Uterus (tissue), 4 donors: ENCODE measurements around the gene TMEM171. TPM values are rescaled to one million over a fixed set of nuclear protein-coding genes. Genes with fewer than 3 reads are reported as not detected.

ENCODE experiments used
- DNase-seq, 2 donors: peaks; one replicate each; pipeline ENCODE4 v3.0.0-alpha.2; 2019 to 2020
- H3K27ac ChIP-seq, 2 donors: fragments of 200-600 bp; sonication (generic); 1 replicate in 1 of 2; 2 replicates in 1 of 2; pipeline ENCODE4 v1.5.1; 2016 to 2018
- H3K27me3 ChIP-seq, 2 donors: fragments of 200-600 bp; sonication (generic); one replicate each; pipeline ENCODE4 v1.5.1; 2018 to 2019; ENCODE audit warnings: control low read depth in 1 of 2
- H3K36me3 ChIP-seq, 2 donors: fragments of 200-600 bp; sonication (generic); one replicate each; pipeline ENCODE4 v1.5.1; 2019; ENCODE audit warnings: control low read depth in 1 of 2
- H3K4me1 ChIP-seq, 2 donors: fragments of 200-600 bp; sonication (generic); one replicate each; pipeline ENCODE4 v1.5.1; 2018 to 2019; ENCODE audit warnings: control low read depth in 1 of 2
- H3K4me3 ChIP-seq, 2 donors: fragments of 200-600 bp; sonication (generic); 1 replicate in 1 of 2; 2 replicates in 1 of 2; pipeline ENCODE4 v1.5.1; 2018 to 2019; ENCODE audit warnings: mild to moderate bottlenecking in 1 of 2
- H3K9me3 ChIP-seq, 2 donors: fragments of 200-600 bp; sonication (generic); one replicate each; pipeline ENCODE4 v1.5.1; 2019; ENCODE audit warnings: control low read depth in 1 of 2
- POLR2A ChIP-seq, 2 donors: fragments of 450-650 bp; IDR thresholded peaks; one replicate each; pipeline ENCODE4 v1.6.1; 2016; ENCODE audit warnings: antibody characterized with exemption in 2 of 2, mild to moderate bottlenecking in 1 of 2, moderate library complexity in 1 of 2
- intact Hi-C: fragments of 100-400 bp; cut with DNase I; formaldehyde crosslinking; loops from one replicate; pipeline ENCODE4 v1.15.1; 2023; ENCODE audit warnings: low total_unique reads
- total RNA-seq, 4 donors: library from RNA; depleted of rRNA in 3 of 4; stranded (reverse); fragments of >200 nt in 3 of 4; gene quantifications; one replicate each; pipeline versions ENCODE4 v1.1.0 to v1.2.4, GENCODE V29; 2014 to 2023
- TF ChIP-seq, protein P1 (sequence below), 4 experiments: fragments of 200-600 bp in 2 of 4; fragments of 450-650 bp in 2 of 4; sonication (generic) in 2 of 4; IDR thresholded peaks; one replicate each; pipeline ENCODE4 v1.5.1; 2016 to 2019; ENCODE audit warnings: antibody characterized with exemption in 4 of 4, mild to moderate bottlenecking in 2 of 4, moderate library complexity in 1 of 4
- donor health status: DM: yes; HTN: yes; CAD: no.

Gene TMEM171, protein sequence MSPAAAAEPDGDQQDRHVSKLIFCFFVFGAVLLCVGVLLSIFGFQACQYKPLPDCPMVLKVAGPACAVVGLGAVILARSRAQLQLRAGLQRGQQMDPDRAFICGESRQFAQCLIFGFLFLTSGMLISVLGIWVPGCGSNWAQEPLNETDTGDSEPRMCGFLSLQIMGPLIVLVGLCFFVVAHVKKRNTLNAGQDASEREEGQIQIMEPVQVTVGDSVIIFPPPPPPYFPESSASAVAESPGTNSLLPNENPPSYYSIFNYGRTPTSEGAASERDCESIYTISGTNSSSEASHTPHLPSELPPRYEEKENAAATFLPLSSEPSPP
- total RNA-seq: not detected

DNA sequence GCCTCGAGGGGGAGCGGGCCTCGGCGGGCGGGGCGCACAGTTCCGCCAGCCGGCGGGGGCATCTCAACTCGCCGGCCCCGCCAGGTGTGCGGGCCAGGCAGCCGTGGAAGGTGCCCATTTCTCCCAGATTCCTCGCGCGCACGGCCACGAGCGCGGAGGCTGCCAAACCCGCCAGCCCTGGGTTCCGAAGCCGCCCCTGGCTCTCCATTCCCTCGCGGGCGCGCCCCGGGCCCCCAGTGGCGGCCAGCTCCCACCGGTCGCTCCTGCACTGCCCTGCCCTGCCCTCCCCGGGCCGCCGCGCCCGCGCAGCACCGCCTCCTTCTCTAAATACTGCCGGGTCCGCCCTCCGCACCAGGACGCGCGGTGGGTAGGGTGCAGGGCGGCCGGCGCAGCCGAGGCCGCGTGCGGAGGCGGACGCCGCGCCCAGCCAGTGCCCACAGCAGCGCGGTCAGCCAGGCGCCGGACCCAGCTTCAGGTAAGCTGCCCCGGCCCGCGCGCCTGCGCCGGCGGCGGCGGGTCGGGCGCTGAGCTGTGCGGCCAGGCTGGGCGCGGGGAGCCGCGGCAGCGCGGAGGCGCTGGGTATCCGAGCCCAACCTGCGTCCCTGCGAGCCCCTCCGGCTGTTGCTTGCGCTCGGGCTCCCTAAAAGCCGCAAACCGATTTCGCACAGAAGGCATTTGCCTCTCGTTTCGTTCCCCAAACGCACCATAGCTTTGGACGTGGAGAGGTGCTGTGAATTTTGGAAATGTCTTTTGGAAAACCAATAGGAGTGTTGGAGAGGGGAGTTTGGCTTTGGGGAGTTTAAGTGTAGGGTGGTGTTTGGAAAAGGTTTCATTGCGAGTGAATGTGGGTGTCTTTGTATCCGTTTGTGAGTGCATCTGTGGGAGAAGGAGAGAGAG lies at the start of gene TMEM171:
TMEM171 (plus strand) TSS at position 354 of the 897 bp plus-strand sequence. CDS start 2,799 bp downstream, outside the sequence.
- Histone ChIP-seq H3K4me3 (peak within 1 kb of the TSS in 1 of 2 donors; percentile 32), H3K9me3 (no peaks in the 10 kb centered on the region), H3K36me3 (no peaks in the 10 kb centered on the region), H3K27ac (no peak within 1 kb of the TSS), H3K4me1 (peaks cover 0 to 10% of the 10 kb centered on the region in 2 donors), H3K27me3 (no peaks in the 10 kb centered on the region)
- TF ChIP-seq, protein P1, sequence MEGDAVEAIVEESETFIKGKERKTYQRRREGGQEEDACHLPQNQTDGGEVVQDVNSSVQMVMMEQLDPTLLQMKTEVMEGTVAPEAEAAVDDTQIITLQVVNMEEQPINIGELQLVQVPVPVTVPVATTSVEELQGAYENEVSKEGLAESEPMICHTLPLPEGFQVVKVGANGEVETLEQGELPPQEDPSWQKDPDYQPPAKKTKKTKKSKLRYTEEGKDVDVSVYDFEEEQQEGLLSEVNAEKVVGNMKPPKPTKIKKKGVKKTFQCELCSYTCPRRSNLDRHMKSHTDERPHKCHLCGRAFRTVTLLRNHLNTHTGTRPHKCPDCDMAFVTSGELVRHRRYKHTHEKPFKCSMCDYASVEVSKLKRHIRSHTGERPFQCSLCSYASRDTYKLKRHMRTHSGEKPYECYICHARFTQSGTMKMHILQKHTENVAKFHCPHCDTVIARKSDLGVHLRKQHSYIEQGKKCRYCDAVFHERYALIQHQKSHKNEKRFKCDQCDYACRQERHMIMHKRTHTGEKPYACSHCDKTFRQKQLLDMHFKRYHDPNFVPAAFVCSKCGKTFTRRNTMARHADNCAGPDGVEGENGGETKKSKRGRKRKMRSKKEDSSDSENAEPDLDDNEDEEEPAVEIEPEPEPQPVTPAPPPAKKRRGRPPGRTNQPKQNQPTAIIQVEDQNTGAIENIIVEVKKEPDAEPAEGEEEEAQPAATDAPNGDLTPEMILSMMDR (IDR thresholded peaks at IDR 0.05): no peak
- TF ChIP-seq POLR2A (IDR thresholded peaks at IDR 0.05): no peak
- peak in 1 of 2 donors; percentile 15 for DNase-seq
- intact Hi-C loops: no loop called here

DNA sequence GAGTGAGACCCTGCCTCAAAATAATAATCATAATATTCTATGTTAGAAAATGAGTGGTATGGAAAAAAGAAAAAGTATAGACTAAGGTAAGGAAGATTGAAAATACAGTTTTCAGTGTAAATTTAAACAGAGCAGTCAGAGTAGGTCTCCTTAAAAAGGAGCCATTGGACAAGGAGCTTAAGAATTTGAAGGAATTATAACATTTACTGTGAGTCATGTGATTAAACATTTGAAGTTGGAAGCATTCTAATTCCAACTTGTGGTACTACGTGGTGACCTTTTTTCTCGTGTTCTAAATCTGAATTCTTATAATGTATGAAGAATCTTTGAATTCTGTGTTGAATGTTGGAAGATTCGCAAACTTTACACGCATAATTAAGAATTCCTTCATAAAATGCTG lies 39.3 kb upstream of the TMEM171 start:
- H3K27ac ChIP-seq: no peak overlapping the region
- no peaks in the 10 kb centered on the region for H3K9me3 ChIP-seq
- H3K36me3 ChIP-seq: no peaks in the 10 kb centered on the region
- no peak overlapping the region for H3K4me3 ChIP-seq
- no peaks in the 10 kb centered on the region for H3K4me1 ChIP-seq
- intact Hi-C loops: no loop called here
- H3K27me3 ChIP-seq: no peaks in the 10 kb centered on the region
- DNase-seq: no peak
- TF ChIP-seq, protein P1 (IDR thresholded peaks at IDR 0.05): no peak
- no peak for TF ChIP-seq POLR2A (IDR thresholded peaks at IDR 0.05)

DNA sequence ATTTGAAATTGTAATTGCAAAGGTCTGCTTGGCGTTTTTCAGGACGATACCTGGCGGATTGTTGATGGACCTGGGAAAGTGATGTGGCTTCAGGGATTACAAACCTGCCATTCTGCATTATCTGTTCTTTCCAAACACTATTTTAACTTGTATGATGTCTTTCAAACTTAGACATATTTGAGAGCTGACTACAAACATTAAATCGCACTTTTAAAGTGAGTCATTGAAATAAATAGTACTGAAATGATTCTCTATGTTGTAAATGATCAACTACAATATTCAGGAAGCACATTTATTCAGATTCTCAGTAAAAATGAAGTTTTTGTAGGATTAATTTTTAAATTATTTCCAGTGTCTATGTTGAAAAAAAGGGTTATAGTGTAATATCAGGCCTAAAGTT lies 32.3 kb upstream of the TMEM171 start:
- DNase-seq: no peak
- Histone ChIP-seq H3K27me3 (no peaks in the 10 kb centered on the region), H3K9me3 (no peaks in the 10 kb centered on the region), H3K4me1 (no peaks in the 10 kb centered on the region), H3K27ac (no peak overlapping the region), H3K4me3 (no peak overlapping the region), H3K36me3 (no peaks in the 10 kb centered on the region)
- intact Hi-C loops: no loop called here
- no peak for TF ChIP-seq POLR2A (IDR thresholded peaks at IDR 0.05)
- TF ChIP-seq, protein P1 (IDR thresholded peaks at IDR 0.05): no peak

DNA sequence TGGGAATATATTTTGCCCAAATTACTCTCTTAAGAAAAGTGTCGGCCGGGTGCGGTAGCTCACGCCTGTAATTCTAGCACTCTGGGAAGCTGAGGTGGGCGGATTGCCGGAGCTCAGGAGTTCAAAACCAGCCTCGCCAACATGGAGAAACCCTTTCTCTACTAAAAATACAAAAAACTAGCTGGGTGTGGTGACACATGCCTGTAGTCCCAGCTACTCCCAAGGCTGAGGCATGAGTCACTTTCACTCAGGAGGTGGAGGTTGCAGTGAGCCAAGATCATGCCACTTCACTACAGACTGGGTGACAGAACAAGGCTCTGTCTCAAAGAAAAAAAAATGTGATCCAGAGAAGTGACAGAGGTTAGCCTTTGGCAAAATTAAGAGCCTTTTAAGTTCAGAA lies 26.4 kb upstream of the TMEM171 start:
- intact Hi-C loops: no loop called here
- no peak for DNase-seq
- Histone ChIP-seq H3K36me3 (no peaks in the 10 kb centered on the region), H3K27ac (no peak overlapping the region), H3K4me1 (no peaks in the 10 kb centered on the region), H3K4me3 (no peak overlapping the region), H3K27me3 (no peaks in the 10 kb centered on the region), H3K9me3 (no peaks in the 10 kb centered on the region)
- no peak for TF ChIP-seq POLR2A (IDR thresholded peaks at IDR 0.05)
- TF ChIP-seq, protein P1 (IDR thresholded peaks at IDR 0.05): no peak

DNA sequence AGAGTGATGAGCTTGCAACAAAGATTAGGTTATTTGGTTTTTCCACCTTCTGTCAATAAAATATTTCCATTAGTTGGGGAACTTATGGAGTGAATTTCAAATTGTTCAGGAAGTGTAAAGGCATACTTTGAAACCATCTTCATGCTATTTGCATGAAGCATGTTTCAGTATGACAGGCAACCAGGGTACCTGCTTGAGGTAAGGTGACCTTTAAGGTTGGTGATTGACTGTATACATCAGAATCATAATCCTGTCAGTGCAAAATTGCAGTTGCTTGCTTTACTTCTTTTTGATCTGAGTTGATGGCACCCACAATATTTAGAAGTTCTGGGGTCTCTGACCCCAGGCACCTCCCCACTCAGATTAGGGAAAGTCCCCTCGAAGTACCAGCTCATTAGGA lies 26.0 kb upstream of the TMEM171 start:
- Histone ChIP-seq H3K27me3 (no peaks in the 10 kb centered on the region), H3K4me1 (no peaks in the 10 kb centered on the region), H3K9me3 (no peaks in the 10 kb centered on the region), H3K36me3 (no peaks in the 10 kb centered on the region), H3K4me3 (no peak overlapping the region), H3K27ac (no peak overlapping the region)
- TF ChIP-seq, protein P1 (IDR thresholded peaks at IDR 0.05): no peak
- TF ChIP-seq POLR2A (IDR thresholded peaks at IDR 0.05): no peak
- no peak for DNase-seq
- intact Hi-C loops: no loop called here
